ENCODE results near the gene SOX5. TPM values are rescaled to one million over a fixed set of nuclear protein-coding genes. Genes with fewer than 3 reads are reported as not detected.
"Not testable (repeated sequence)": the region's sequence is repeated elsewhere in the genome, so short reads cannot be mapped to it uniquely, and the experiment has no call there.

The SOX5 gene
- total RNA-seq, 4 donors from 2014 or later = 1.3 to 9.6 (median 3.3) TPM

GRCh38 chr12:23884909-23885308, 64.6 kb downstream of the SOX5 start:
- no peaks in the 10 kb centered on the region for H3K4me1 ChIP-seq
- H3K36me3 ChIP-seq = no peaks in the 10 kb centered on the region
- intact Hi-C loops (cut with DNase I; ENCODE audit: low total_unique reads) = no loop called here
- in situ Hi-C loops (cut with MboI; ENCODE audit: low sequenced_read_pairs in 4 of 4) = no loop called here
- no peak for DNase-seq
- TF ChIP-seq CTCF (IDR thresholded peaks at IDR 0.05 in 4 of 5, conservative IDR thresholded peaks at IDR 0.05 in 1 of 5) (no peak), POLR2A (IDR thresholded peaks at IDR 0.05) (no peak)
- no peaks in the 10 kb centered on the region for H3K27me3 ChIP-seq
- no peaks in the 10 kb centered on the region for H3K9me3 ChIP-seq
- no peak for ATAC-seq
- no peak overlapping the region for H3K27ac ChIP-seq
- H3K4me3 ChIP-seq = no peak overlapping the region

DNA sequence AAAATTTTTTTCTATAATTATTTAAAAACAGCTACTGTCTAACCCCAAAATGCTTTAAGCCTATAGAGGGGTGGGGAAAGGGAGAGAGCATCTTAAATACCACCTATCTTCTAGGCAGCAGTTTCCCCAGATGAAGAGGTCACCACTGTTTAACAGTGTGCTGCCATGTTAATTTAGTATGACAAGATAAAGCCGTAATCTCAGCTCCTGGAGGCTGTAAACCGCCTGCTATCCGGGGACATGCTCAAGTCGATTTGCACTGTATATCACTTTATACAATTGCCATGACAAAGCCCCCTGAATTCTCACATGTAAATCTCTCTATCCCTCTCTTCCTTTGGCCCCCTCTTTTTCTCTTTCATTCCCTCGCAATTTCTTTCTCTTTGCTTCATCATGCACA, 68.5 kb downstream of the SOX5 start:
- H3K4me1 ChIP-seq = no peaks in the 10 kb centered on the region
- no peaks in the 10 kb centered on the region for H3K27me3 ChIP-seq
- in situ Hi-C loops (cut with MboI; ENCODE audit: low sequenced_read_pairs in 4 of 4) (no loop called here), intact Hi-C loops (cut with DNase I; ENCODE audit: low total_unique reads) (no loop called here)
- H3K4me3 ChIP-seq = no peak overlapping the region
- no peak for DNase-seq
- H3K36me3 ChIP-seq = no peaks in the 10 kb centered on the region
- H3K27ac ChIP-seq = no peak overlapping the region
- no peak for TF ChIP-seq CTCF (IDR thresholded peaks at IDR 0.05 in 4 of 5, conservative IDR thresholded peaks at IDR 0.05 in 1 of 5)
- TF ChIP-seq POLR2A (IDR thresholded peaks at IDR 0.05) = no peak
- H3K9me3 ChIP-seq = no peaks in the 10 kb centered on the region
- no peak for ATAC-seq

DNA sequence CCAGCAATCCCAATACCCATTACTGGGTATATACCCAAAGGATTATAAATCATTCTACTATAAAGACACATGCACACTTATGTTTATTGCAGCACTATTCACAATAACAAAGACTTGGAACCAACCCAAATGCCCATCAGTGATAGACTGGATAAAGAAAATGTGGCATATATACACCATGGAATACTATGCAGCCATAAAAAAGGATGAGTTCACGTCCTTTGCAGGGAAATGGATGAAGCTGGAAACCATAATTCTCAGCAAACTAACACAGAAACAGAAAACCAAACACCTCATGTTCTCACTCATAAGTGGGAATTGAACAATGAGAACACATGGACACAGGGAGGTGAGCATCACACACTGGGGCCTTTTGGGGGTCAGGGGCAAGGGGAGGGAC, 72.9 kb downstream of the SOX5 start:
- H3K4me3 ChIP-seq; H3K9me3 ChIP-seq; H3K36me3 ChIP-seq; DNase-seq; in situ Hi-C loops (cut with MboI; ENCODE audit: low sequenced_read_pairs in 4 of 4); H3K27me3 ChIP-seq; ATAC-seq; intact Hi-C loops (cut with DNase I; ENCODE audit: low total_unique reads); H3K27ac ChIP-seq; H3K4me1 ChIP-seq: not testable (repeated sequence)

DNA sequence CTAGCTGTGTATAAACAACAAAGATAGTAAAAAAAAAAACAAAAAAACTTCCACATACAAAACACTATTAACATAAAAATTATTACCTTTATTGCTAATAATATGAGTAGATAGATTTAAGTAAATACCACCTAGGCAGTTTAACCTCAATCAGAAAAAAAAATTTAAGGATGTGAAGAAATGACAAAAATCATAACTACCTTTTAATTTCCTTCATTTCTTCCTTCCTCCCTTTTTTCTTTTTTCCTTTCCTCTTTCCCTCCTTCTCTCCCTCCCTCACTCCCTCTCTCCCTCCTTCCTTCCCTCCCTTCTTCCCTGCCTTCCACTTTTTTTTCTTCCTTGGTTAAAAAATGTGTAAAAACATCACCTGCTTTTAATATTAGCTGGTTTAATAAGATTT, 81.7 kb downstream of the SOX5 start:
- no peaks in the 10 kb centered on the region for H3K9me3 ChIP-seq
- H3K4me3 ChIP-seq = no peak overlapping the region
- TF ChIP-seq CTCF (IDR thresholded peaks at IDR 0.05 in 4 of 5, conservative IDR thresholded peaks at IDR 0.05 in 1 of 5) (no peak), POLR2A (IDR thresholded peaks at IDR 0.05) (no peak)
- ATAC-seq = no peak
- H3K36me3 ChIP-seq = no peaks in the 10 kb centered on the region
- no peak overlapping the region for H3K27ac ChIP-seq
- intact Hi-C loops (cut with DNase I; ENCODE audit: low total_unique reads) = no loop called here
- H3K27me3 ChIP-seq = no peaks in the 10 kb centered on the region
- no peak for DNase-seq
- in situ Hi-C loops (cut with MboI; ENCODE audit: low sequenced_read_pairs in 4 of 4) = no loop called here
- no peaks in the 10 kb centered on the region for H3K4me1 ChIP-seq

GRCh38 chr12:23862701-23863100, 86.8 kb downstream of the SOX5 start:
- in situ Hi-C loops (cut with MboI; ENCODE audit: low sequenced_read_pairs in 4 of 4) (no loop called here), intact Hi-C loops (cut with DNase I; ENCODE audit: low total_unique reads) (no loop called here)
- ATAC-seq = no peak
- Histone ChIP-seq H3K9me3 (no peaks in the 10 kb centered on the region), H3K36me3 (no peaks in the 10 kb centered on the region), H3K27me3 (no peaks in the 10 kb centered on the region), H3K4me1 (no peaks in the 10 kb centered on the region), H3K4me3 (no peak overlapping the region), H3K27ac (no peak overlapping the region)
- DNase-seq = no peak
- TF ChIP-seq POLR2A (IDR thresholded peaks at IDR 0.05) (no peak), CTCF (IDR thresholded peaks at IDR 0.05 in 4 of 5, conservative IDR thresholded peaks at IDR 0.05 in 1 of 5) (no peak)

All from gastrocnemius medialis (tissue), 4 donors.